Loucy (cell line): Measurements from ENCODE around the gene FBLN5.

Experiments used
- H2AFZ ChIP-seq: fragments of 200-600 bp; sonication (generic); 2 replicates; pipeline ENCODE4 v1.6.0; 2016; ENCODE audit warnings: antibody characterized with exemption, mild to moderate bottlenecking, low read length, moderate library complexity
- H3F3A ChIP-seq: fragments of 200-600 bp; 2 replicates; pipeline ENCODE4 v1.6.0; 2016; ENCODE audit warnings: antibody characterized with exemption, low read depth, mild to moderate bottlenecking
- H3K27me3 ChIP-seq: fragments of 200-600 bp; sonication (generic); 2 replicates; pipeline ENCODE4 v1.6.1; 2014; ENCODE audit warnings: low read length, mild to moderate bottlenecking; ENCODE audit not compliant: insufficient read depth, poor library complexity, severe bottlenecking
- H3K36me3 ChIP-seq: fragments of 200-600 bp; sonication (generic); 2 replicates; pipeline ENCODE4 v1.6.1; 2016; ENCODE audit warnings: low read length; ENCODE audit not compliant: insufficient read depth
- H3K4me1 ChIP-seq: fragments of 200-600 bp; sonication (generic); 2 replicates; pipeline ENCODE4 v1.5.1; 2014; ENCODE audit warnings: low read length, mild to moderate bottlenecking; ENCODE audit not compliant: insufficient read depth, poor library complexity, severe bottlenecking
- H3K4me2 ChIP-seq: fragments of 200-600 bp; sonication (generic); 2 replicates; pipeline ENCODE4 v1.6.0; 2014; ENCODE audit warnings: antibody characterized with exemption, low read length, low read depth, mild to moderate bottlenecking; ENCODE audit not compliant: poor library complexity, severe bottlenecking
- H3K4me3 ChIP-seq: fragments of 200-600 bp; sonication (generic); 2 replicates; pipeline ENCODE4 v1.5.1; 2014; ENCODE audit warnings: low read length, mild to moderate bottlenecking, mixed read lengths; ENCODE audit not compliant: poor library complexity, severe bottlenecking
- H3K79me2 ChIP-seq: fragments of 200-600 bp; sonication (generic); 2 replicates; pipeline ENCODE4 v1.6.1; 2014; ENCODE audit warnings: low read length; ENCODE audit not compliant: insufficient read depth
- H3K9ac ChIP-seq: fragments of 200-600 bp; sonication (generic); 2 replicates; pipeline ENCODE4 v1.6.0; 2014; ENCODE audit warnings: mild to moderate bottlenecking, low read depth, low read length, moderate library complexity; ENCODE audit not compliant: poor library complexity, severe bottlenecking
- H3K9me2 ChIP-seq: fragments of 200-600 bp; sonication (generic); replicated peaks from 2 replicates; pipeline ENCODE4 v1.6.1; 2016; ENCODE audit warnings: low read depth, low read length, mixed read lengths
- H3K9me3 ChIP-seq: fragments of 200-600 bp; sonication (generic); 2 replicates; pipeline ENCODE4 v1.6.1; 2014; ENCODE audit warnings: mild to moderate bottlenecking, antibody characterized with exemption, low read length, low read depth; ENCODE audit not compliant: insufficient read depth
- H4K20me1 ChIP-seq: fragments of 200-600 bp; sonication (generic); 2 replicates; pipeline ENCODE4 v1.6.0; 2014; ENCODE audit warnings: antibody characterized with exemption, low read length, mild to moderate bottlenecking; ENCODE audit not compliant: insufficient read depth, poor library complexity, severe bottlenecking
- CTCF ChIP-seq: fragments of 200-600 bp; sonication (generic); conservative IDR thresholded peaks from 2 replicates; pipeline ENCODE4 v1.5.1; 2014; ENCODE audit warnings: mild to moderate bottlenecking, antibody characterized with exemption, low read length
- EZH2phosphoT487 ChIP-seq: fragments of 200-600 bp; IDR thresholded peaks from 2 replicates; pipeline ENCODE4 v1.6.1; 2018; ENCODE audit warnings: antibody characterized with exemption, mild to moderate bottlenecking, moderate library complexity, borderline replicate concordance

FBLN5 gene

GRCh38 chr14:91831337-91831736 lies 116.2 kb downstream of the FBLN5 start:
- H3F3A ChIP-seq = no peaks in the 10 kb centered on the region
- H3K79me2 ChIP-seq = no peaks in the 10 kb centered on the region
- no peak overlapping the region for H3K4me2 ChIP-seq
- no peak overlapping the region for H2AFZ ChIP-seq
- H3K36me3 ChIP-seq = no peaks in the 10 kb centered on the region
- TF ChIP-seq EZH2phosphoT487 (no peak), CTCF (no peak)
- no peaks in the 10 kb centered on the region for H3K9me2 ChIP-seq
- H3K9me3 ChIP-seq = no peaks in the 10 kb centered on the region
- H3K4me3 ChIP-seq = no peak overlapping the region
- peaks cover 8% of the 10 kb centered on the region for H3K4me1 ChIP-seq
- H3K27me3 ChIP-seq = no peaks in the 10 kb centered on the region
- no peaks in the 10 kb centered on the region for H4K20me1 ChIP-seq
- no peak overlapping the region for H3K9ac ChIP-seq

- Histone ChIP-seq H3F3A (no peaks in the 10 kb centered on the region), H3K27me3 (no peaks in the 10 kb centered on the region)
- TF ChIP-seq CTCF (no peak), EZH2phosphoT487 (no peak)
Measured at GRCh38 chr14:91830777-91831176, 116.7 kb downstream of the FBLN5 start.

GRCh38 chr14:91829511-91829910 lies 118.0 kb downstream of the FBLN5 start:
- peaks cover 8% of the 10 kb centered on the region for H3K4me1 ChIP-seq
- no peaks in the 10 kb centered on the region for H3K79me2 ChIP-seq
- no peak overlapping the region for H3K4me3 ChIP-seq
- TF ChIP-seq EZH2phosphoT487 (no peak), CTCF (no peak)
- H3F3A ChIP-seq = no peaks in the 10 kb centered on the region
- H3K9me2 ChIP-seq = no peaks in the 10 kb centered on the region
- H4K20me1 ChIP-seq = no peaks in the 10 kb centered on the region
- H3K4me2 ChIP-seq = peak overlapping the region; percentile 6
- no peaks in the 10 kb centered on the region for H3K9me3 ChIP-seq
- no peak overlapping the region for H2AFZ ChIP-seq
- no peaks in the 10 kb centered on the region for H3K27me3 ChIP-seq
- H3K9ac ChIP-seq = no peak overlapping the region
- H3K36me3 ChIP-seq = no peaks in the 10 kb centered on the region

More at GRCh38 chr14:91830777-91831176, 116.7 kb downstream of the FBLN5 start:
- no peak overlapping the region for H3K9ac ChIP-seq
- no peaks in the 10 kb centered on the region for H4K20me1 ChIP-seq
- H3K36me3 ChIP-seq = no peaks in the 10 kb centered on the region
- H3K79me2 ChIP-seq = no peaks in the 10 kb centered on the region
- H3K4me3 ChIP-seq = no peak overlapping the region
- H3K4me1 ChIP-seq = peaks cover 8% of the 10 kb centered on the region
- no peak overlapping the region for H3K4me2 ChIP-seq
- no peak overlapping the region for H2AFZ ChIP-seq
- H3K9me3 ChIP-seq = no peaks in the 10 kb centered on the region
- H3K9me2 ChIP-seq = no peaks in the 10 kb centered on the region
